ENCODE results near the gene HSPA4.

HSPA4 gene

GRCh38 chr5:133091034-133091433, 39.2 kb downstream of the HSPA4 start:
- DNase-seq (ENCODE audit: low read depth, low spot score) = no peak

GRCh38 chr5:133106343-133106742, 54.5 kb downstream of the HSPA4 start:
- no peak for DNase-seq (ENCODE audit: low read depth, low spot score)

- DNase-seq (ENCODE audit: low read depth, low spot score) = no peak
These were observed 55.2 kb downstream of the HSPA4 start for GRCh38 chr5:133106761-133107572.

GRCh38 chr5:133108481-133108921, 56.7 kb downstream of the HSPA4 start:
- DNase-seq (ENCODE audit: low read depth, low spot score) = no peak

GRCh38 chr5:133109655-133110483, 58.1 kb downstream of the HSPA4 start:
- DNase-seq (ENCODE audit: low read depth, low spot score) = no peak

- DNase-seq (ENCODE audit: low read depth, low spot score) = no peak
These were observed 58.9 kb downstream of the HSPA4 start for GRCh38 chr5:133110709-133111108.

GRCh38 chr5:133111299-133111698, 59.5 kb downstream of the HSPA4 start:
- DNase-seq (ENCODE audit: low read depth, low spot score) = peak; percentile 56

GRCh38 chr5:133112026-133112660, 60.3 kb downstream of the HSPA4 start:
- no peak for DNase-seq (ENCODE audit: low read depth, low spot score)

GRCh38 chr5:133113331-133114061, 61.7 kb downstream of the HSPA4 start:
- no peak for DNase-seq (ENCODE audit: low read depth, low spot score)

GRCh38 chr5:133114166-133114932, 62.5 kb downstream of the HSPA4 start:
- no peak for DNase-seq (ENCODE audit: low read depth, low spot score)

- DNase-seq (ENCODE audit: low read depth, low spot score) = no peak
These were observed 63.1 kb downstream of the HSPA4 start for GRCh38 chr5:133114933-133115310.

GRCh38 chr5:133116601-133117000, 64.8 kb downstream of the HSPA4 start:
- no peak for DNase-seq (ENCODE audit: low read depth, low spot score)

- DNase-seq (ENCODE audit: low read depth, low spot score) = no peak
These were observed 65.5 kb downstream of the HSPA4 start for GRCh38 chr5:133117166-133117911.

GRCh38 chr5:133117912-133118445, 66.2 kb downstream of the HSPA4 start:
- DNase-seq (ENCODE audit: low read depth, low spot score) = no peak

- DNase-seq (ENCODE audit: low read depth, low spot score) = no peak
These were observed 66.9 kb downstream of the HSPA4 start for GRCh38 chr5:133118741-133119140.

- DNase-seq (ENCODE audit: low read depth, low spot score) = no peak
These were observed 67.5 kb downstream of the HSPA4 start for GRCh38 chr5:133119233-133119711.

GRCh38 chr5:133120156-133120750, 68.4 kb downstream of the HSPA4 start:
- no peak for DNase-seq (ENCODE audit: low read depth, low spot score)

- DNase-seq (ENCODE audit: low read depth, low spot score) = no peak
These were observed 69.3 kb downstream of the HSPA4 start for GRCh38 chr5:133121080-133121479.

GRCh38 chr5:133121611-133122150, 69.9 kb downstream of the HSPA4 start:
- DNase-seq (ENCODE audit: low read depth, low spot score) = no peak

Measured in smooth muscle cell of the brain vasculature (primary cell).